Tibial nerve (tissue), 4 donors: ENCODE results near the gene NEK5. TPM values are rescaled to one million over a fixed set of nuclear protein-coding genes. Genes with fewer than 3 reads are reported as not detected.
"Not testable (repeated sequence)": the region's sequence is repeated elsewhere in the genome, so short reads cannot be mapped to it uniquely, and the experiment has no call there.

ENCODE experiments used
- DNase-seq, 2 donors: peaks; one replicate each; pipeline ENCODE4 v3.0.0-alpha.2; 2019; ENCODE audit warnings: low spot score in 2 of 2
- H3K27ac ChIP-seq, 4 donors: fragments of 200-600 bp; sonication (generic) in 3 of 4; one replicate each; pipeline ENCODE4 v1.5.1; 2017 to 2019; ENCODE audit warnings: mild to moderate bottlenecking in 1 of 4
- H3K27me3 ChIP-seq, 2 donors: fragments of 200-600 bp; sonication (generic) in 1 of 2; one replicate each; pipeline versions ENCODE4 v1.5.1 to v1.6.0; 2017 to 2019
- H3K36me3 ChIP-seq, 3 donors: fragments of 200-600 bp; sonication (generic); one replicate each; pipeline ENCODE4 v1.5.1; 2018 to 2019
- H3K4me1 ChIP-seq, 4 donors: fragments of 200-600 bp; sonication (generic) in 3 of 4; one replicate each; pipeline ENCODE4 v1.5.1; 2017 to 2019
- H3K4me3 ChIP-seq, 4 donors: fragments of 200-600 bp; sonication (generic) in 3 of 4; one replicate each; pipeline ENCODE4 v1.5.1; 2017 to 2019; ENCODE audit warnings: mild to moderate bottlenecking in 1 of 4, moderate library complexity in 1 of 4
- H3K9me3 ChIP-seq, 4 donors: fragments of 200-600 bp; sonication (generic) in 3 of 4; one replicate each; pipeline ENCODE4 v1.5.1; 2017 to 2019
- EP300 ChIP-seq, 2 donors: sonication (generic); formaldehyde crosslinking; IDR thresholded peaks; one replicate each; pipeline ENCODE4 v1.6.1; 2017; ENCODE audit warnings: antibody characterized with exemption in 2 of 2, mild to moderate bottlenecking in 1 of 2
- POLR2A ChIP-seq, 2 donors: fragments of 450-650 bp; IDR thresholded peaks; one replicate each; pipeline ENCODE4 v1.6.1; 2017; ENCODE audit warnings: antibody characterized with exemption in 2 of 2, mild to moderate bottlenecking in 2 of 2, moderate library complexity in 2 of 2
- WGBS, 2 donors: methylation state at CpG; one replicate each; pipeline ENCODE4 v1.1.5; 2018; 5-methylcytosine and 5-hydroxymethylcytosine counted together
- total RNA-seq, 4 donors: library from RNA; depleted of rRNA; stranded (reverse); fragments of >200 nt; gene quantifications; one replicate each; pipeline ENCODE4 v1.1.0, GENCODE V29; 2016
- TF ChIP-seq, protein P1 (sequence below), 5 experiments: fragments of 200-600 bp in 3 of 5; fragments of 450-650 bp in 2 of 5; sonication (generic) in 3 of 5; IDR thresholded peaks; one replicate each; pipeline ENCODE4 v1.5.1; 2016 to 2019; ENCODE audit warnings: antibody characterized with exemption in 5 of 5, mild to moderate bottlenecking in 3 of 5, moderate library complexity in 2 of 5

The NEK5 gene
- total RNA-seq, 4 donors from 2014 or later = 0.30 to 0.66 (median 0.61) TPM

DNA sequence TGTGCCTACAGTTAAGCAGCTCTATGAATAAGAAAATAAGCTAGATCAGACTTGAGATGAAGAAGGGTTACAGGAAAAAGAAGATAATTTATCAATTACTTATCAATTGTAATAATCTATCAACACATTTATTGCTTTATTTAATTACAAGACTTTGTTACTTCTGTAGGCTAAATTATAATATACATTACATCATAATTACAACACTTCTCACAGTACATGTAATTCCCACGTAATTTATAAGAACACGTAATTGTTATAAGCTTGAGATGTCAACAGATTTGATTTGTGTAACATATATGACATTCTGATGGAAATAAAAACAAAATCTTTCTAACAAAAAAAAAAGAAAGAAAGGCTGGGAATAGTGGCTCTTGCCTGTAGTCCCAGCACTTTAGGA lies 36.8 kb downstream of the NEK5 start:
- TF ChIP-seq, protein P1, sequence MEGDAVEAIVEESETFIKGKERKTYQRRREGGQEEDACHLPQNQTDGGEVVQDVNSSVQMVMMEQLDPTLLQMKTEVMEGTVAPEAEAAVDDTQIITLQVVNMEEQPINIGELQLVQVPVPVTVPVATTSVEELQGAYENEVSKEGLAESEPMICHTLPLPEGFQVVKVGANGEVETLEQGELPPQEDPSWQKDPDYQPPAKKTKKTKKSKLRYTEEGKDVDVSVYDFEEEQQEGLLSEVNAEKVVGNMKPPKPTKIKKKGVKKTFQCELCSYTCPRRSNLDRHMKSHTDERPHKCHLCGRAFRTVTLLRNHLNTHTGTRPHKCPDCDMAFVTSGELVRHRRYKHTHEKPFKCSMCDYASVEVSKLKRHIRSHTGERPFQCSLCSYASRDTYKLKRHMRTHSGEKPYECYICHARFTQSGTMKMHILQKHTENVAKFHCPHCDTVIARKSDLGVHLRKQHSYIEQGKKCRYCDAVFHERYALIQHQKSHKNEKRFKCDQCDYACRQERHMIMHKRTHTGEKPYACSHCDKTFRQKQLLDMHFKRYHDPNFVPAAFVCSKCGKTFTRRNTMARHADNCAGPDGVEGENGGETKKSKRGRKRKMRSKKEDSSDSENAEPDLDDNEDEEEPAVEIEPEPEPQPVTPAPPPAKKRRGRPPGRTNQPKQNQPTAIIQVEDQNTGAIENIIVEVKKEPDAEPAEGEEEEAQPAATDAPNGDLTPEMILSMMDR (IDR thresholded peaks at IDR 0.05) = no peak
- TF ChIP-seq EP300 (IDR thresholded peaks at IDR 0.05) (no peak), POLR2A (IDR thresholded peaks at IDR 0.05) (no peak)
- DNase-seq = no peak
- H3K27ac ChIP-seq = no peak overlapping the region
- no peaks in the 10 kb centered on the region for H3K36me3 ChIP-seq
- H3K27me3 ChIP-seq = no peaks in the 10 kb centered on the region
- no peak overlapping the region for H3K4me3 ChIP-seq
- 88 to 92% methylated on average over 2 of the region's 2 CpGs for WGBS, 2 donors
- H3K4me1 ChIP-seq = no peaks in the 10 kb centered on the region
- H3K9me3 ChIP-seq = no peaks in the 10 kb centered on the region

DNA sequence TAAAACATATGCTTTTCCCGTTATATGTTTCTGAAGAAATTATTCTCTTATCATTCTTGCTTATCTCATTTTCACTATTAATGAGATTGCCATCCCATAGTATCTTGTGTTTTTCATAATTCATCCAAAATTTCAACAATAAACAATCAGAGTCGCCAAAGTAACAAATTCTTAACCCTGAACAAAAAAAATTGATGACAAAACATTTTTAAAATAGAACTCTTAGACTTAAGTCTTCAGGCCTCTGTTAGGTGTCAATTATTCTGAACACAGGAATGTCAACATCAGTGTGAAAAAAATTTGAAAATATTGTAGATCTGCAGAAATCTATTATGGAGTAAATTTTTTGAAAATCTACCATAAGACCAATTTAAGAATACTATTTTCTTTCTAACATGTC lies 37.4 kb downstream of the NEK5 start:
- TF ChIP-seq, protein P1 (IDR thresholded peaks at IDR 0.05) = no peak
- TF ChIP-seq POLR2A (IDR thresholded peaks at IDR 0.05) = no peak
- TF ChIP-seq EP300 (IDR thresholded peaks at IDR 0.05) = no peak

DNA sequence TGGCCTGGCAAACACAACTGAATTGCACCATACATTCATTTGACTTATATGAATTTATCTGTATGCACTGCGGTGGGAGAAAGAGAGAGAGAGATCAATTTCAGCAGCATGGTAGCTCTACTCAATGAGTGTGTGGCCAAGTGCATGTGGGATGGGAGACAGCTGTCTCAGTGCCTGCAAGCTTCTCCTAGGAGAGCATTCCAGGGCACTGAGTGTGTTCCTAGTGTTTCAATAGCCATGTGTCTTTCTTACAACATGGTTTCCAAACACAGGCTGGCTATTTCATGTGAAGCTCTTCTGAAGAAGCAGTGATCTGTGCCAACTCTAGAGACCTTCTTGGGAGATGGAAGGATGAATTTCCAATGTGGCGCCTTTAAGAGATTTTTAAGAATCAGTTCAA lies 43.5 kb downstream of the NEK5 start:
- no peaks in the 10 kb centered on the region for H3K9me3 ChIP-seq
- H3K27ac ChIP-seq = no peak overlapping the region
- no peaks in the 10 kb centered on the region for H3K36me3 ChIP-seq
- no peak overlapping the region for H3K4me3 ChIP-seq
- H3K4me1 ChIP-seq = no peaks in the 10 kb centered on the region
- no peak for TF ChIP-seq EP300 (IDR thresholded peaks at IDR 0.05)
- no peak for TF ChIP-seq POLR2A (IDR thresholded peaks at IDR 0.05)
- TF ChIP-seq, protein P1 (IDR thresholded peaks at IDR 0.05) = no peak
- no peaks in the 10 kb centered on the region for H3K27me3 ChIP-seq
- 93 to 96% methylated on average over 2 of the region's 2 CpGs for WGBS, 2 donors
- no peak for DNase-seq

More for the DNA sequence above, 37.4 kb downstream of the NEK5 start:
- Histone ChIP-seq H3K36me3 (no peaks in the 10 kb centered on the region), H3K9me3 (no peaks in the 10 kb centered on the region), H3K27ac (no peak overlapping the region), H3K4me1 (no peaks in the 10 kb centered on the region), H3K4me3 (no peak overlapping the region), H3K27me3 (no peaks in the 10 kb centered on the region)
- WGBS, 2 donors = 68 to 72% methylated on average over 2 of the region's 2 CpGs
- no peak for DNase-seq

DNA sequence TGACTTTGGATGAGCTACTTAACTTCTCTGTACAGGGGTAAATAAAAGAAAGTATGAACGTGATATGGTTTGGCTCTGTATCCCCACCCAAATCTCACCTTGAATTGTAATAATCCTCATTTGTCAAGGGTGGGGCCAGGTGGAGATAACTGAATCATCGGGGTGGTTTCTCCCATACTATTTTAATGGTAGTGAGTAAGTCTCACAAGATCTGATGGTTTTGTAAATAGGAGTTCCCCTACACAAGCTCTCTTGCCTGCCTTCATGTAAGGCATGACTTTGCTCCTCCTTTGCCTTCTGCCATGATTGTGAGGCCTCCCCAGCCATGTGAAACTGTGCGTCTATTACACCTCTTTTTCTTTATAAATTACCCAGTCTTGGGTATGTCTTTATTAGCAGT lies 43.9 kb downstream of the NEK5 start:
- not testable (repeated sequence) for H3K27me3 ChIP-seq, H3K4me3 ChIP-seq, H3K9me3 ChIP-seq, DNase-seq, H3K36me3 ChIP-seq, H3K27ac ChIP-seq, H3K4me1 ChIP-seq
- WGBS, 2 donors = 97 to 99% methylated on average over 3 of the region's 3 CpGs

DNA sequence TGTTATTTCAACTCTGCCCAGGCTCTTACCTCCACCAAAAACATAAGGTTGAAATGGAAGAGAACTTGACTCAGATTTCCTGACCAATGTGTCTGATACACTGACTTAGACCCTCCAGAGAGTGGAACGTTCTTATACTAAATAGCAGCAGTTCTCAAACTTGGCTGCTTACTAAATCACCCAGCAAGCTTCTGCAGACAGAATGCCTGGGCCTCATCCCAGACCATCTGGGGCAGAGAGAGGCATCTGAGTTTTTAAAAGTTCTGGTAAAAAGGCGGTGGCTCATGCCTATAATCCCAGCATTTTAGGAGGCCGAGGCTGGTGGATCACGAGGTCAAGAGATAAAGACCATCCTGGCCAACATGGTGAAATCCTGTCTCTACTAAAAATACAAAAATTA lies 46.3 kb downstream of the NEK5 start:
- no peak for DNase-seq
- WGBS, 2 donors = 78 to 82% methylated on average over 4 of the region's 4 CpGs
- TF ChIP-seq, protein P1 (IDR thresholded peaks at IDR 0.05) = no peak
- no peak for TF ChIP-seq EP300 (IDR thresholded peaks at IDR 0.05)
- TF ChIP-seq POLR2A (IDR thresholded peaks at IDR 0.05) = no peak
- Histone ChIP-seq H3K4me1 (no peaks in the 10 kb centered on the region), H3K9me3 (no peaks in the 10 kb centered on the region), H3K4me3 (no peak overlapping the region), H3K27me3 (no peaks in the 10 kb centered on the region), H3K27ac (no peak overlapping the region), H3K36me3 (no peaks in the 10 kb centered on the region)

DNA sequence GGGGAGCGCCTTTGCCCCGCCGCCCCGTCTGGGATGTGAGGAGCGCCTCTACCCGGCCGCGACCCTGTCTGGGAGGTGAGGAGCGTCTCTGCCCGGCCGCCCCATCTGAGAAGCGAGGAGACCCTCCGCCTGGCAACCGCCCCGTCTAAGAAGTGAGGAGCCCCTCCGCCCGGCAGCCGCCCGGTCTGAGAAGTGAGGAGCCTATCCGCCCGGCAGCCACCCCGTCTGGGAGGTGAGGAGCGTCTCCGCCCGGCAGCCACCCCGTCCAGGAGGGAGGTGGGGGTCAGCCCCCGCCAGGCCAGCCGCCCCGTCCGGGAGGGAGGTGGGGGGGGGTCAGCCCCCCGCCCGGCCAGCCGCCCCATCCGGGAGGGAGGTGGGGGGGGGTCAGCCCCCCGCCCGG lies 49.0 kb downstream of the NEK5 start:
- not testable (repeated sequence) for H3K27me3 ChIP-seq, DNase-seq, H3K4me3 ChIP-seq, H3K9me3 ChIP-seq, H3K27ac ChIP-seq, H3K4me1 ChIP-seq, H3K36me3 ChIP-seq
- 97 to 99% methylated on average over 10 to 19 of the region's 36 CpGs for WGBS, 2 donors
